ENCODE measurements around the gene MEGF6.

The MEGF6 gene

DNA sequence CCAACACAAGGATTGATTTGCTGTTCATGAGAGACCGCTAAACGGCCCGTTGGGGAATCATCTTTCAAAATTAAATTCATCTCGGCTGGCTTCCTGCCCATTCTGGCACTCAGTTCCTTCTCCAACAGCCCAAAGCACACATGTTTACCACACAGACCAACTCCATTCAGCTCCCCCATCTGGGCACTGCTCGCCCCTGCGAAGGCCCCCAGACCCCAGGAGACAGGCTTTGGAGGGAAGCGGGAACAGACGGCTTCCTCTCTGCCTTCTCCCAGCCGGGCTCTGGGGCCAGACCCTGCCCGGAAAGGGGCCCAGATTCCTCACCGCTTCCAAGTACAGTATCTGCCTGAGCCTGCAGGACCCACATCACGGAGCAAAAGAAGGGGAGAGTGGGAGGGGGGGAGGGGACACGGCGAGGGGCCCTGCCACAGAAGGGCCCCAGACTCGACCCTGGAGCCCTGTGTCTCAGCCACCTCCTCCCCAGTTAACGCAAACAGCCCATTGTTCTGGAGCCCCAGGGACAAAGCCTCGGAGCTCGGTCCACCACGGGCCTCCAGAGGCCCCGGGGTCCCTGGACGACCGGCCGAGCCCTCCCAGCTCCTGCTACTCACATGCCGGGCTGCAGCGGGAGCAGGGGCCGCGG is 660 bp downstream of the MEGF6 start:
- in situ Hi-C loops (cut with MboI; ENCODE audit: low sequenced_read_pairs), result no loop called here

DNA sequence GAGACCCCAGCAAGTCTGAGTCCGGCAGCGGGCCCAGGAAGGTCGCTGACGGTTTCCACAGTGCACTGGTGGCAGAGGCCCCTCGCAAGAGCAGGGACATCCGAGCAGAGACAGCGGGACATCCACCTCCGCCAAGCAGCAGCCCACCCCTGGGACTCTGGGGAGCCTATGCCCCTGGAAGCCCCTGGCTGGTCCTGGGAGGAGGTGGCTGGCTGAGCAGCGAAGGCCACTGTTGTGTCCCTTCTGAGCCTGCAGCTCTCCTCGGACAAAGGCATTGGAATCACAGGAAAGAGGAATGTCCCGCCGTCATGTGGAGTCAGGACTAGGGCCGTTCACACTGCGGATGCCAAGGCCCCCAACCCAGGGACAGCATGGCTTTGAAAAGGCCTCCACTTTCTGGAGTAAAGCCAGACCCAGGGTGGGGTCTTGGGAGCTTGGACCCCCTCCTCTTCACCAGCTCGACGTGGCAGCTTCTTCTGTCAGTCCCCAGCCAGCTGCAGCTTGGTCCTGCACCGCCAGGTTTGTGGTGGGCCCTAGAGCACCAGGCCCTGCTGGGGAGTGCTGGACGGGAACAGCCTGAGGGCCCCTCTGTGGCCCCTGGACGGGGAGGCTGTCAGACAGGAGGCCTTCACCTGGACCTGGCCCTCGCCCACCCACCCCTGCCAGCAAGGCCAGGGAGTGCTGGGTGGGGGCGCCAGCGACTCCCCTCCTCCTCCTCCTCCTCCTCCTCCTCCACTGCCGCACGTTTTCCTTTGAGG is 1.4 kb downstream of the MEGF6 start:
- in situ Hi-C loops (cut with MboI; ENCODE audit: low sequenced_read_pairs), result no loop called here

DNA sequence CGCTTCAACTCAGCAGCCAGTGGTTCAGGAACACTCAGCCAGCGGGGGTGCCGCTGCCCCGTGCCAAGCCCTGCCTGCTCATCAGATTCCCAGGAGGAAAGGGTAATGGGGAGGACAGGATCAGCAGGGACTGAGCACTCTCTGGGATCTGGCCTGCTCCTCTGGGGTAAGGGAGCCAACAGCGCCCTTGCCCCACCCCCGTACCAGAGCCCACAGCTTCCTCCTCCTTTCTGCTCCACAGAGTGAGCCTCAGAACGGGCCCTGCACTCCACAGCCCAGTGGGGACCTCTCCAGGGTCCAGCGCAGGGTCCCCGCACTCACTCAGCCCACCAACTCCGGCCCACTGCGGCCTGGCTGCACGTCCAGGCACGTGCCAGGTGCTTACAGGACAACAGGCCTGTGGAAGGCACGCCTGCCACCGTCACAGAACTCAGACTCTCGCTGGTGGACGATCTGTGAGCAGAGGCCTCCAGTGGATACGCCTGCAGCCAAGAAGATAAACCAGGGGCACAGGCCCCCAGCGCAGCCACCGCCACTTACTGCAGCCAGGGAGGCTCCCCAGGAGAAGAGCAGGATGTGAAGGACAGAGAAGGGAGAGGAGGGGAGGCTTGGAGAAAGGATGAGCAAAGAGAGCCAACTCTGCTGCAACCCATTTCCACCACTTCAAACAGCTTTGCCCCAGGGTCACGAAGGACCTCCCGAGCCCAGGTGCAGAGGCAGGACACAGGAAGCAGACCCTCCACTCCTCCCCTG is 2.1 kb downstream of the MEGF6 start:
- in situ Hi-C loops (cut with MboI; ENCODE audit: low sequenced_read_pairs), result no loop called here

DNA sequence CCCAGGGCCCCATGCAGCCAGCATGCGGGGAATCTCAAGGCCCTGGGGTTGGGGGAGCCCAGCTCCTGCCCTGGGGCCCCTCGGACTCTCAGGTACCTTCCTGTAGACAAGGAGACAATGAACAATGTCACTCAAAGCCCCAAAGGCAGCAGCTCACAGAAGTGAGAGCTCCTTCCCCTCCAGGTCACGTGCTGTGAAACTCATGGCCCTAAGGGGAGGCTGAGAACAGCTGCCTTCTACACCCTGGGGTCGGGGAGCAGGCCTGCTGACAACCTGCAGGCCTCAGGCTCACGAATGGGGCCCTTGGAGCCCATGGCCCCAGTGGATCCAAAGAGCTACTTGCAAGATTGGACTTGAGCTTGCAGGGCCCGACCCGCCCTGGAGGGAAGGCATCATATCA is 3.2 kb downstream of the MEGF6 start:
- in situ Hi-C loops (cut with MboI; ENCODE audit: low sequenced_read_pairs), result no loop called here

DNA sequence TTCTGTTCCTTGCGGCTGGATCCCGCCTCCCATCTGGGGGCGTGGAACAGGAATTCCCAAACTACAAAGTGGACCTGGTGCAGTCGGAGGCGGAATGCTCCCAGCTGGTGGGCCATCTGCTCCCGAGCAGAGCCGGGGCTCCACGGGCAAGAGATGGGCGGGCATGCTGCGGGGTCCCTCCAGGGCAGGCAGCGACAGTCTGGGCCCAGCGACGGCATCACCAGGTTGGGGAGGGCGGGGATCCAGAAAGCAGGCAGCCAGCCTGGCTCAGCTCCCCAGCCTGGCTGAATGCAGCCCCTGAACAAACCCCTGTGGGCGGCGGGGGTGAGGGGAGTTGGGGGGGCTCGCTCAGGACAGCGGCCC is 3.6 kb downstream of the MEGF6 start:
- in situ Hi-C loops (cut with MboI; ENCODE audit: low sequenced_read_pairs), result no loop called here

DNA sequence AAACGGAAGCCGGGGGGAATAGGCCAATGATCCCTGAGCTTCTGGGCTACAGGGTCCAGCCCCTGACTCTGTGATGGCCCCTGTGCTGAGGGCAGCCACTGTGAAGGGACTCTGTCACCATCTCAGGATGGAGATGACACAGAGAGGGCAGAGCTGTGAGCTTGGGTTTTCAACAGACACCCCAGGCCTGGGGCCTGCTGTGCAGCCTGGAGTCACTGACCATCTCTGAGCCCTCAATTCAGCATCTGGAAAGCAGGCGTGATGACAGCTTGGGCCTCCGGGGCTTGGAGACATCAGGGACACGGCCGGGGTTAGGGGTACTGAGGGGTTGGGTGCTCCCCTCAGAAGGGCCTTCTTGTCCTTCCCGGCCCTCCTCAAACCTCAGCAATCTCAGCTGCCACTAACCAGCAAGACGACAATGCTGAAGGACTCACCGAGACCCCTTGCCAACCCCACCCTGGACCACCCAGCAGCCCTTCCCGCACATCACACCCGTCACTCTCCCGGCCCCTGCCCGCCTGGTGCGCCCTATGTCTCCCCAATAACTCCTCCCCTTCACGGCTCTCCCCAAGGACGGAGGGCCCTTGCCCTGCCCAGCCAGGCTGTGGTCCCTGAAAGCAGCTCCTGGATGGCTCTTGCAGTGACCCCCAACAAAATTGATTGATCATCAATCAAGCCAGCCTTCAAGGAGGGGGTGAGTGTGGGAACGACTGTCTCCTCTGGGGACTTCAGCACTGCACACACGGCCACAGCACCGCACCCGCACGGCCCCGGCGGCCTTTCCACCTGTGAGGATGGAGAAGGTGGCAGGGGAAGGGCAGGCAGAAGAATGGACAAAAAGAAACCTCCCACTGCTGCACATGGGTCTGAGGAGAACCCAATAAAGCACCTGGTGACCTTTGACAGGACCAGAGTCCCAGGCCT is 4.3 kb downstream of the MEGF6 start:
- in situ Hi-C loops (cut with MboI; ENCODE audit: low sequenced_read_pairs), result no loop called here

DNA sequence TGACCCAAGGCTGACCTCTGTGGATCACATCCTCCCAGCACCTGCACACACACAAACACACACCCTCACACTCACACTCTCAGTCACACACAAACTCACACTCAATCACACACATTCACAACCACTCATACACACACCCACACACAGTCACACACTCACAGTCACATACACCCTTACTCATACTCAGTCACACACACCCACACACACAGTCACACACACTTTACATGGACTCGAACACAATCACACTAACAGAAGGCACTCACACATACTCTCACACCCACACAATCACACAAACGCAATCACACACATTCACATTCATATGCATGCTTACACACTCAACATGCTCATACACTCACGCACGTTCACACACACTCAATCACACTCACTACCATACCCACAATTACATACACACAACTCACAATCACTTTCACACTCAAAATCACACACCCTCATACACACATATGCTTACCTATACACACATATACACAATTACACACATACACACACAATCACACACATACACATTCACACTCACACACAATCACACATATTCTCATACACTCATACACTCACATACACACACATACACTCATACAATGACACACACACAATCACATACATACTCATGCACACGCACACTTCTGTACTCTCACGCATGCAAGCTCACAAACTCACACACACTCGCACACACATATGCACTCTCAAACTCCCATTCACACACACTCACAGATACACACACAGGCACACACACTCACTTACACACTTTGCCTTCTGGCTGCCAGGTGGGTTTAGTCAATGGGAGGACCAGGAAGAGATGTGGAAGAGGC is 6.1 kb downstream of the MEGF6 start:
- in situ Hi-C loops (cut with MboI; ENCODE audit: low sequenced_read_pairs), result no loop called here

DNA sequence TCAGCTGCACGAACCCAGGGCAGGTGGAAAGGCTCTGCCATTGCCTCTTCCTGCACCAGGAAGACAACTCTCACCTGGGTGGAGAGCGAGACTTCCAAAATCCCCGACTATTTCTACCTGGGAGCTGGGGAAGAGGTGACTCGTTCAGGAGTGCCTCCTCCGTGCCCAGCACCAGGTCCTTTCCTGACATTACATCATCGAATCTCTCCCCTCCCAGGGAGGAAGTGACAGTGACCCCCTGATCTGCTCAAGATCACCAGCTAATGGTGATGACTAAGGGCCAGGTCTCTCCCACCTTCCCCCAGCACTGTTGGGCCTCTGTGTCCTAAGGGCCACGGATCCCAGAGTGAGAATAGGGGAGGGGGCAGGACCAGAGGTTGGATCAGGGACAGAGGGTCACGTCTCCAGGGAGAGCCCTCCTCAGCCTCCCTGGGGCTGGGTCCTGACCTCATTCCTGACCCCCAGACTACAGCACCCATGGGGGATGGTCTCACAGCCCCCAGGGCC is 6.8 kb downstream of the MEGF6 start:
- in situ Hi-C loops (cut with MboI; ENCODE audit: low sequenced_read_pairs), result no loop called here

DNA sequence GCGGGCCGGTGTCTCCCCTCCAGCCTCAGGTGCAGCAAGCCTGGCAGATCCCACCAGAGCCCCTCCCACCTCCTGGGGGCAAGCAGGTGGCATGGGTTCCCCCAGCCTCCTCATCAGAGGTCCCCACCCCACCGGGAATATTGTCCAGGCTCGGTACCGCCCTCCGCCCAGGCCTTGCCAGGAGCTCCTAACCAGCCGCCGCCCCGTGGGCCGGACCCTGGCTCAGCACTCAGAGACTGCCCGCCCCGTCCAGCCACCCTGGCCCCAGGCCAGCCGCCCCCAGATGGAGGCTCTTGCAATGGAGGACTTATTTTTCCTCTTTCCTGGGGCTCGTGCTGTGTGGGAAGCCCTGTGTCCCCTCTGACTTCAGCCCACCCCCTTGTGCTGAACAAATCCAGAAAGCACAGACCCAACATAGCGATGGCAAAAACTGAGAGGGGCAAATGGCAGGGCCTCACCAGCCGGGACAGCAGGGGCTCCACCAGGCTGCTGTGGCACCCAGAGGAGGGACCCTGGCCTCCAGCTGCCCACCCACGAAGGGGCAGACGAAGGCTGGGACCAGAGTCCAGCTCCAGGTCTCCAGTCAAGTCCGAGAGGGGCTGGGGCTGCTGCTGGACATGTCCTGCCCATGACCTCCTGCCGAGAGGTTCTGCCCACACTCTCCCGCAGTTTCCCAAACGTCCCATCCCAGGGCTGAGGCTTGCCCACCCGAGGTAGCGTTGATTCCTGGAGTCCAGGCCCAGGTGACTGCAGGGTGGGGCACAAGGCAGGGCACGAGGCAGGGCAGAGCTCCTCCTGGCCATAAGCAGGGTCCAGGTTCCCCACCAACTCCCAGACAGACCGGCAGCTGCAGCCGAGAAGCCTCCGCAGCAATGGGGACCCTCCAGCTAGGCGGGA is 7.5 kb downstream of the MEGF6 start:
- in situ Hi-C loops (cut with MboI; ENCODE audit: low sequenced_read_pairs), result no loop called here

DNA sequence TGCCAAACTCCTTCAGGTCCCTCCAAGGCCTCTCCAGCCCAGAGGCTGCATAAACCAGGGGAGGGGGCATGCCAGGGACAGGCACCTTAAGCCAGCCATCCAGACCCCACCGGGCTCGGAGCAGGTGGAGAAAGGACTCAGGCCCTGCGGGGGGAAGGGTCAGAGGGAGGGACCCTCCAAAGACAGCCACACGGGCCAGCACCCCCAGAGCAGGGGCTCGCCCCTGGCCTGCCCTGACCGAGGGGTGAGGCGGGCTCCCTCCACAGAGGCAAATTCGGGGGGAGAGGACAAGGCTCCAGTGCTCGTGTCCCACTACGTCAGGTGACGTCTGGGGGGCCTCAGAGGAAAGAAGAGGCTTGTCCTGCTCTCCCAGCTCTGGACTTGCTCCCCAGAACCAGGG is 8.2 kb downstream of the MEGF6 start:
- in situ Hi-C loops (cut with MboI; ENCODE audit: low sequenced_read_pairs), result no loop called here

DNA sequence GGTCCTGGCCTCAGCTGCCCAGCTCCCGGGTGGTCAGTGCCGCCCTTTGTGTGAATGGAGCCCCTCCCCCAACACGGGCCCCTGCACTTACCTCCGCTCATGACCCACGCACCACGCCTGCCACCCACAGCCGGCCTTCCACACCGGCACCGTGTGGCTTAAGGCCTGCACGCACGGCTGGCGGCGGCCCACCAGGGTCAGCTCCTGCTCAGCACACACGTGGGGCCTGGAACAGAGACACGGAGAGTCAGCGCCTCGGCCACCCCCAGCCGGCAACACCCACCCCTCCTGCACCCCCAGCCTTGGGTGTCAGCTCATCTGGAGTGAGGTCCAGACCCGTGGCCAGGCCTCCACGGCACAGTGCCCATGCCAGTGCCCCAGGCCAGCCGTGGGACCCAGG is 8.9 kb downstream of the MEGF6 start:
- in situ Hi-C loops (cut with MboI; ENCODE audit: low sequenced_read_pairs), result no loop called here

DNA sequence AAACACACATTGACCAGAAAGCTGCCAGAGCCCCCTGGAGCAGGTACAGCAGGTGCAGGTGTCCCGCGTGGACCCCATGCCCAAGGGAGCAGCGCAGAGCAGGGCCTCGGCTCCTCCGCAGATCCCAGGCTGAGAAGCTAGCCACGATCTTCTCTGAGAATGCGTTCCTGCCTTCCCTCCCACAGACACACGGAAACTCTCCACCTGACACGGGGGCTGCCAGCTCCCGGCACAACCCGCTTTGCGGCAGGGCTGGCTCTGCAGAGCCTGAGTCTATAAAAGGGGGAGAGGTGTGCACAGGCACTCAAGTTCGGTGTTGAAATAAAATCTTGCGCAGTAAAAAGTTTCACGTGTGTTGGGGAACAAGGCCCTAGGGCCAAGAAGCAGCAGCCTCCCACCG is 9.6 kb downstream of the MEGF6 start:
- in situ Hi-C loops (cut with MboI; ENCODE audit: low sequenced_read_pairs), result no loop called here

DNA sequence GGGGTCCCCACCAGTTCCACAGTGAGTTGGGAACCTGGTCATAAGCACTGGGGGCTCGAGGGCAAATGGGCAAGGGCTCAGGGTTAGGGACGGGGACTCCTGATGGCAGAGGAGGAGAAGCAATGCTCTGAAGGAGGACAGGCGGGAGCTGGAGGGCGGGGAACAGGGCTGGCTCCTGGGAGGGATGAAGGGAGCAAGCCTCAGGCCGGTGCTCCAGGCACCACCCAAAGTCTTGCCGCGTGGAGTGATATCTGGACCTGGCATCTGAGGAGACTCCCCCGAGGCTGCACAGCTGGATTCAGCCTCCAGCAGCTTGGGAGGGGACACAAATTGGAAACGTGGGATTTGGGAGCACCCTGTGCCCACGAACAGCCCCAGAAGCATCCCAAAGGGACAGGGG is 11.0 kb downstream of the MEGF6 start:
- in situ Hi-C loops (cut with MboI; ENCODE audit: low sequenced_read_pairs), result no loop called here

DNA sequence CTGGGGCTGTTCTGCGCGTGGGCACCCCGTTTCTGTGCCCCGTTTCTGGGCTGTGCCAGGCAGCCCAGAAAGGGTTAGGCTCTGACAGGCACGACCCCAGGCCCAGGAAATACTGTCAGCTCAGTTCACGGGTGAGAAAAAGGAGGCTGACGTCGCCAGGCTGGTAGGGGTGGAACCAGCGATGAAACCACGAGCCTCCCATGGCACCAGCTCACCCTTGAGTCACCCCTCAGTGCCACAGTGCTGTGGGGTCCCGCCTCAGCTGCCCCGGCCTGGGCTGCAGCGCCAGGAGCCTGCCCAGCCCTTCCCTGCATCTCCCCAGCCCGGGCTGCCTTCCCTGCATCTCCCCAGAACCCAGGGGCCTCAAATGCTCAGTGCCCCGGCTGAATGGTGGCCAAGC is 11.5 kb downstream of the MEGF6 start:
- in situ Hi-C loops (cut with MboI; ENCODE audit: low sequenced_read_pairs), result no loop called here

DNA sequence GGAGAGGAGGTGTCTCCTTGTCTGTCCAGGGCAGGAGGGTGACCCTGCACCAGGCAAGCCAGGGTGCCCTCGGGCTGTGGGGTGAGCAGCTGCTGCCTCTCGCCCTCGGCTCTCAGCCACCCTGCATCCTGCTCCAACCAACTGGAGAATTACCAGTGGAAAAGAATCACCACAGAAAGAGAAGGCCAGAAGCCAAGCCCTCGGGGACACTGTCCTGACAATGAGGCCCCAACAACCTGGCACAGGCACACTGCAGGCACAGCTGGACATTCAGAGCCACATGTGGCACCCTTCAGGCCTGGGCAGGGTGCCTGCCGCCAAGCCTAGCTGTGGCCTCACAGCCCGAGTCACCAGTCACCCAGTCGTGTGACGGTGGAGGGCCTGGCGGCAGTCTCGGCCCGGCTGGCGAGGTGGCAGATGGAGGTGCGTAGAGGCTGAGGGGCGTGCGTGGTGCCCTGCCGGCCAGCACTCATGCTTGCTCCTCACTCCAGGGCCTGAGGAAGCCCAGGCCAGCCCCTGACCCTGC is 12.0 kb downstream of the MEGF6 start:
- in situ Hi-C loops (cut with MboI; ENCODE audit: low sequenced_read_pairs), result no loop called here

DNA sequence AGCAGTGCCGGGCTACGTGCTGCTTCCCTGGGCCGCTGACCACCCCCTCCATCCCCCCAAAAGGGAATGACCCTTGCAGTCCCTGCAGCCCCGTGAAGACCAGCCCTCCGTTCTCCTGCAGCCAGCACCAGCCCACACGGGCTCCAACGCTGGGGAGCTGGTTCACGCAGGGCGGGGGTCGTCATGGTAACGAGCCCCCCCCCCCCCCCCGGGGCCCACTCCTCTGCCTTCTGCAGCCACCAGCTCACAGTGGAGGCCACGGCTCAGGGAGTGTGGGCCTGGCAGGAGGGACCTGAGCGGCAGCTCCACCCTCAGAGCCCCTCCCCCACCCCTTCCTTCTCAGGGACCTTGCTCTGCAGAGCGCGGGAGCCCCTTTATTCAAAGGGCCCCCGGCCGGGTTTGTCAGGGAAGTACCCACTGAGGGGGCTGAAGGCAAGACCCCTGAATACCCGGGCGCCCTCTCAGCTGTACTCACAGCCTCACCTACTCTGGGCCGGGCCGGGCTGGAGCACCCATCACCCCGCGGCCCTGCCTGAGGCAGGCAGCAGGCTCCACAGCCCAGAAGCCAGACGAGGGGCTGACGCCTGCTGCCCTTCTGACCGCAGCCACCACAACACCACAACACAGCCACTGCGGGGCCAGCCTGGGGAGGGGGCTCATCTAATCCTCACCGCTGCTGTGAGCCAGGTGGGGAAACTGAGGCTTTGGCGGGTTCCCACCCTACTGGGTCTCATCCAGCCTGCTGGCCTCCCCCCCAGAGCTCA is 12.6 kb downstream of the MEGF6 start:
- in situ Hi-C loops (cut with MboI; ENCODE audit: low sequenced_read_pairs), result no loop called here

DNA sequence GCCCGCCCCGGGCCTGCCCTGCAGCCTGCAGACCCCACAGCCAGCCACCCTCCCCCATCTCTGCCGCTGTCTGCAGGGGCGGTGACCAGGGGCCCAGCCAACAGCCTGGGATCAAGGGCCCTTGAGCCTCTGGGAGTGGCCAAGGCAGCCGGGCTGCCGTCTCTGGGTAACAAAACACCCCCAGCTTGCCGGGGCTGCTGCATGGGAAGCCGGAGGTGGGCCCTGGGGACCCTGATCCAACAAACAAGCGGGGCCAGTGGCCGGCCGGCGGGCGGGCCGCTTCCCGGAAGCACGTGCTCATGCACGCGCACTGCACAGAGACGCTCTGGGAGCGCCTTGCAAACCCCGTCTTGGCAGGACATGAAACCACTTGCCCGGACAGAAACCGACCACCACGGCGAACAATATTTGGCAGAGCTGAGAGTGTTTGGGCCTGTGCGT is 13.2 kb downstream of the MEGF6 start:
- in situ Hi-C loops (cut with MboI; ENCODE audit: low sequenced_read_pairs), result no loop called here

DNA sequence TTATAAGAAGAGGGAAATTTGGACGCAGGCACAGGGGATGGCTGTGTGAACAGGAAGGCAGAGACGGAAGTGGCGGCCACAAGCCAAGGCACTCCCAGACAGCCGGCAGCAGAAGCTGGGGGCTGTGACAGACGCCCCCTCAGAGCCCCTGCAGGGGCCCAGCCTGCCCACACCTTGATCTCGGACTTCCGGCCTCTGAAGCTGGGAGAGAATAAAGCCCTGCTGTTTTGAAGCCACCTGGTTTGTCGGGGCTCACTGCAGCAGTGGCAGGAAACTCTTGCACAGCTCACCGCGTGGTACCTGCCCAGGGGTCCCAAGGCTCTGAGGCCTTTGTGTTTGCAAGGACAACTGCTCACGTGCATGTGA is 13.7 kb downstream of the MEGF6 start:
- in situ Hi-C loops (cut with MboI; ENCODE audit: low sequenced_read_pairs), result no loop called here
